HepG2 (cell line): ENCODE results near the gene MGLL. TPM values are rescaled to one million over a fixed set of nuclear protein-coding genes. Genes with fewer than 3 reads are reported as not detected.

Source experiments
- ATAC-seq: fragments of 200-7000 bp; cut with Tn5 transposase; 3 replicates; pipeline ENCODE4 v1.9.1; 2020; ENCODE audit warnings: mild to moderate bottlenecking, moderate library complexity
- BruUV-seq: library from RNA; stranded (reverse); fragments of 400-500 nt; replicated peaks from 2 replicates; lab custom pipeline; 2021; lab: Mats Ljungman, UMichigan
- CTCF ChIA-PET: fragments of 300-600 bp; formaldehyde crosslinking; extraction: SDS; loops from one replicate; lab custom pipeline; 2021; ENCODE audit warnings: low total read pairs, inconsistent platforms, low intra/inter-chr PET ratio; lab: Yijun Ruan, JAX
- POLR2A ChIA-PET: fragments of 350-600 bp; sonication (Branson Sonifier 250); formaldehyde crosslinking; loops from one replicate; lab custom pipeline; 2020; ENCODE audit warnings: antibody characterized with exemption, inconsistent platforms; lab: Yijun Ruan, JAX
- DNase-seq: peaks from one replicate; pipeline ENCODE4 v3.0.0-alpha.2; 2015; ENCODE audit warnings: low spot score
- FAIRE-seq: peaks from 3 replicates; lab custom pipeline; 2011; peaks lifted over from hg19 to GRCh38; lab: Jason Lieb, UNC
- H2AFZ ChIP-seq: one replicate; pipeline ENCODE4 v1.6.1; 2011; ENCODE audit warnings: low read length, inconsistent platforms
- H3K27ac ChIP-seq: fragments of 300-600 bp; 3 replicates; pipeline ENCODE4 v1.8.0; 2011; ENCODE audit warnings: mixed run types, mild to moderate bottlenecking, mixed read lengths, low read length, inconsistent platforms; ENCODE audit not compliant: insufficient read depth; ENCODE audit errors: extremely low read length
- H3K27me3 ChIP-seq, 2 experiments: fragments of 200-600 bp in 1 of 2; 2 replicates in 1 of 2; 3 replicates in 1 of 2; pipeline versions ENCODE4 v1.6.0 to v1.8.0; 2011; ENCODE audit warnings: low read length in 2 of 2, mild to moderate bottlenecking in 2 of 2, moderate library complexity in 2 of 2, inconsistent platforms in 1 of 2; ENCODE audit not compliant: insufficient read depth in 2 of 2, control insufficient read depth in 1 of 2
- H3K36me3 ChIP-seq, 2 experiments: fragments of 200-600 bp in 1 of 2; replicated peaks in 1 of 2; 2 replicates in 1 of 2; 3 replicates in 1 of 2; pipeline versions ENCODE4 v1.5.1 to v1.8.0; 2011; ENCODE audit warnings: low read length in 2 of 2, inconsistent platforms in 1 of 2; ENCODE audit not compliant: insufficient read depth in 2 of 2, control insufficient read depth in 1 of 2
- H3K4me1 ChIP-seq: 2 replicates; pipeline ENCODE4 v1.5.1; 2012; ENCODE audit warnings: low read length, inconsistent platforms; ENCODE audit not compliant: insufficient read depth
- H3K4me2 ChIP-seq: 2 replicates; pipeline ENCODE4 v1.6.0; 2011; ENCODE audit warnings: low read depth, low read length, inconsistent platforms
- H3K4me3 ChIP-seq, 3 experiments: fragments of 200-600 bp in 1 of 3; sonication (generic), shearing (Covaris generic) in 1 of 3; replicated peaks in 1 of 3; 2 replicates each; pipeline ENCODE4 v1.5.1; 2011 to 2016; ENCODE audit warnings: low read length in 3 of 3, inconsistent platforms in 2 of 3, low read depth in 2 of 3, mild to moderate bottlenecking in 2 of 3, control low read depth in 1 of 3, mixed read lengths in 1 of 3; ENCODE audit not compliant: insufficient read depth in 1 of 3
- H3K79me2 ChIP-seq: one replicate; pipeline ENCODE4 v1.6.1; 2011; ENCODE audit warnings: low read length, inconsistent platforms; ENCODE audit not compliant: insufficient read depth
- H3K9ac ChIP-seq: 2 replicates; pipeline ENCODE4 v1.6.0; 2011; ENCODE audit warnings: mild to moderate bottlenecking, low read depth, low read length, inconsistent platforms; ENCODE audit not compliant: insufficient read depth
- H3K9me3 ChIP-seq: 2 replicates; pipeline ENCODE4 v1.5.1; 2012; ENCODE audit warnings: mild to moderate bottlenecking, low read length
- H4K20me1 ChIP-seq: 2 replicates; pipeline ENCODE4 v1.6.0; 2011; ENCODE audit warnings: inconsistent platforms, mild to moderate bottlenecking, low read length, moderate library complexity; ENCODE audit not compliant: insufficient read depth
- ATF1 ChIP-seq: IDR thresholded peaks from 2 replicates; pipeline ENCODE4 v1.6.1; 2016; ENCODE audit warnings: mild to moderate bottlenecking, control low read depth
- BHLHE40 ChIP-seq: IDR thresholded peaks from 2 replicates; pipeline ENCODE4 v1.6.1; 2011; ENCODE audit warnings: low read length, improper control_type of control experiment
- DMTF1 ChIP-seq: sonication (generic); formaldehyde crosslinking; IDR thresholded peaks from 2 replicates; pipeline ENCODE4 v1.4.0; 2020; ENCODE audit warnings: mild to moderate bottlenecking, missing genetic modification reagents
- DNMT1 ChIP-seq: sonication (generic); formaldehyde crosslinking; IDR thresholded peaks from 2 replicates; pipeline ENCODE4 v1.5.1; 2020; ENCODE audit warnings: mild to moderate bottlenecking, missing genetic modification reagents
- ETV5 ChIP-seq: IDR thresholded peaks from 2 replicates; pipeline ENCODE4 v1.6.1; 2018; ENCODE audit warnings: missing biosample characterization, missing genetic modification reagents, inconsistent platforms, borderline replicate concordance
- FOXA3 ChIP-seq: IDR thresholded peaks from 2 replicates; pipeline ENCODE4 v1.6.1; 2016; ENCODE audit warnings: missing genetic modification reagents, missing compliant biosample characterization
- MEIS2 ChIP-seq: sonication (generic); formaldehyde crosslinking; IDR thresholded peaks from 2 replicates; pipeline ENCODE4 v1.9.0; 2021; ENCODE audit warnings: mild to moderate bottlenecking, missing genetic modification reagents
- NR2F2 ChIP-seq: IDR thresholded peaks from 2 replicates; pipeline ENCODE4 v1.6.1; 2012; ENCODE audit warnings: low read depth, inconsistent platforms, borderline replicate concordance
- PAWR ChIP-seq: sonication (generic); formaldehyde crosslinking; IDR thresholded peaks from 2 replicates; pipeline ENCODE4 v1.4.0; 2020; ENCODE audit warnings: missing genetic modification reagents, mild to moderate bottlenecking, borderline replicate concordance
- RFX5 ChIP-seq: IDR thresholded peaks from 2 replicates; pipeline ENCODE4 v1.6.1; 2011; ENCODE audit warnings: low read depth, low read length, improper control_type of control experiment
- ZFP36 ChIP-seq: fragments of 150-350 bp; IDR thresholded peaks from 2 replicates; pipeline ENCODE4 v1.6.1; 2018; ENCODE audit warnings: borderline replicate concordance, low read length, low read depth; ENCODE audit not compliant: partially characterized antibody
- ZNF142 ChIP-seq: sonication (generic); formaldehyde crosslinking; IDR thresholded peaks from 2 replicates; pipeline ENCODE4 v1.4.0; 2020; ENCODE audit warnings: missing genetic modification reagents
- ZNF205 ChIP-seq: IDR thresholded peaks from 2 replicates; pipeline ENCODE4 v1.6.1; 2018; ENCODE audit warnings: missing biosample characterization, missing genetic modification reagents
- ZNF24 ChIP-seq: fragments of 450-650 bp; IDR thresholded peaks from 2 replicates; pipeline ENCODE4 v1.6.1; 2017; ENCODE audit warnings: antibody characterized with exemption, mild to moderate bottlenecking
- WGBS: methylation state at CpG from one replicate; pipeline ENCODE4 v1.1.6; 2017; ENCODE audit warnings: low lambda C conversion rate; 5-methylcytosine and 5-hydroxymethylcytosine counted together
- in situ Hi-C: cut with HindIII; loops from 2 replicates; pipeline ENCODE4 v1.10.0; 2017; ENCODE audit warnings: low pct_unique_long_range_greater_than_20kb; ENCODE audit not compliant: extremely low pct_ligation_motif_present
- intact Hi-C: fragments of 100-400 bp; cut with micrococcal nuclease; formaldehyde crosslinking; loops from one replicate; pipeline ENCODE4 v1.10.0; 2022; ENCODE audit not compliant: unreplicated experiment
- polyA plus RNA-seq, 8 experiments: library from polyadenylated mRNA; depleted of rRNA in 3 of 8; stranded (reverse) in 7 of 8; unstranded in 1 of 8; fragments of >200 nt; fragmentation: Illumina TruSeq in 4 of 8; extraction: Trizol in 4 of 8; gene quantifications; 2 replicates each; pipeline versions ENCODE4 v1.2.1 to v1.2.3, GENCODE V29; 2011 to 2016; ENCODE audit warnings: low read depth in 4 of 8, missing spikeins in 1 of 8, mixed read lengths in 1 of 8; ENCODE audit not compliant: insufficient read depth in 1 of 8
- total RNA-seq, 5 experiments: library from RNA; depleted of rRNA; stranded (reverse); fragments of >200 nt; fragmentation: Illumina TruSeq; extraction: Trizol; gene quantifications; 2 replicates each; pipeline ENCODE4 v1.2.3, GENCODE V29; 2016; ENCODE audit warnings: low read depth in 1 of 5
- TF ChIP-seq, protein P1 (sequence below): sonication (generic); formaldehyde crosslinking; IDR thresholded peaks from 2 replicates; pipeline ENCODE4 v1.8.0; 2022; ENCODE audit warnings: mild to moderate bottlenecking, missing genetic modification reagents, moderate library complexity

Gene MGLL
- total and polyA plus RNA-seq, 2 of the 13 experiments (the other 11 are each of a cell fraction or from before 2014, with no cell fraction given) = not detected

DNA sequence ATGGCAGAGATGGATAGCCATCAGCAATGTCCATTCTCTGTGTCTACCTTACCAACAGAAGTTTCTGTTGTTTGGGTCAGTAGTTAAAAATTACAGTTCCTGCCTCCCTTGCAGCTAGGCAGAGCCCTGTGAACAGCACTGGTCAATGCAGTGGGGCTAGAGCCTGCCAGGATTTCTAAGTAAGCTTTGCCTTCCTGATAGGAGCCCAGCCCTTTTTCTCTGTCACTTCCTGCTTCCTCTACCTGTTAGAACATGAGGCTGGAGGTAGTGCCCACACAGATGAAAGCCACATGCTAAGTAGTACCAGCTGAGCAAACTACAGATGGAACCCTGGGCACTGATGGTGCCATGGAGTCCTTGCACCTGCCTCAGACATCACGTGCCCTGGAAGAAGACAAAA is 45.0 kb downstream of the MGLL start (continued):
- TF ChIP-seq DMTF1 (CRISPR knock-in tag) (no peak), ETV5 (CRISPR knock-in tag) (no peak), ATF1 (no peak), BHLHE40 (no peak), RFX5 (no peak)

DNA sequence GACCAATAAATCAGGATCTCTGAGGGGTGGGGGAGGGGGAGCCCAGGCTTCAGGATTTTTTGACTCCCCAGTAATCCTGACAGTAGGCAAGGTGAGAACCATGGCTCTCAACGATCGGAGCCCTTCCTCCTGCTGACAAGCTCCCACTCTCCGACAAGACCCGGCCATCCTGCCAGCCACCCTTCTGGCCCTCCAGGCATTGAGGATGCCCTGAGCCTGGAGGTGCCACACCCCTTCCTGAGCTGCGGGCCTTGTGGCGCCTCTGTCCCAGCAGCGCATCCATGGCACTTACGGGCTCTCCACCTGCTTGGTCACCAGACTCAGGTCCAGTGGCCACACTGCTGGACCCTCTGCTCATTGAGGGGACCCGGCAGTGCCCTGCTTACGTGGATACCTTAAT is 46.0 kb downstream of the MGLL start:
- ChIA-PET POLR2A (no interaction called here), CTCF (no interaction called here)
- intact Hi-C loops (no loop called here), in situ Hi-C loops (no loop called here)
- Histone ChIP-seq H3K4me1 (no peaks in the 10 kb centered on the region), H3K27ac (no peak overlapping the region), H4K20me1 (no peaks in the 10 kb centered on the region), H3K4me3 (no peak overlapping the region), H3K79me2 (no peaks in the 10 kb centered on the region), H2AFZ (no peak overlapping the region), H3K9me3 (no peaks in the 10 kb centered on the region), H3K36me3 (no peaks in the 10 kb centered on the region), H3K4me2 (no peak overlapping the region), H3K27me3 (no peaks in the 10 kb centered on the region; a peak in 1 of 5 replicates), H3K9ac (no peak overlapping the region)
- FAIRE-seq = no peak
- no TSS peak for BruUV-seq
- no peak for ATAC-seq
- TF ChIP-seq ZNF142 (CRISPR knock-in tag) (no peak), PAWR (CRISPR knock-in tag) (no peak), FOXA3 (CRISPR knock-in tag) (no peak), MEIS2 (no peak), NR2F2 (no peak), ZFP36 (no peak), DNMT1 (CRISPR knock-in tag) (no peak), ZNF205 (CRISPR knock-in tag) (no peak), ZNF24 (no peak)
- TF ChIP-seq, protein P1, sequence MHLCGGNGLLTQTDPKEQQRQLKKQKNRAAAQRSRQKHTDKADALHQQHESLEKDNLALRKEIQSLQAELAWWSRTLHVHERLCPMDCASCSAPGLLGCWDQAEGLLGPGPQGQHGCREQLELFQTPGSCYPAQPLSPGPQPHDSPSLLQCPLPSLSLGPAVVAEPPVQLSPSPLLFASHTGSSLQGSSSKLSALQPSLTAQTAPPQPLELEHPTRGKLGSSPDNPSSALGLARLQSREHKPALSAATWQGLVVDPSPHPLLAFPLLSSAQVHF (CRISPR knock-in tag) = no peak
- DNase-seq = no peak
- 52% methylated on average over 6 of the region's 10 CpGs for WGBS
